GM21381 (cell line): ENCODE data around the gene NEURL3.
A peak's percentile ranks its signal among the peaks of the same experiment; 100 is the strongest.

Source experiments
- ATAC-seq: cut with Tn5 transposase; IDR thresholded peaks from one replicate; pipeline ENCODE4 v1.9.1; 2021; ENCODE audit warnings: mild to moderate bottlenecking, moderate library complexity; ENCODE audit not compliant: unreplicated experiment

The NEURL3 gene

GRCh38 chr2:96528006-96528699 is 23.0 kb upstream of the NEURL3 start:
- no peak for ATAC-seq

- ATAC-seq, result no peak
These were observed 22.3 kb upstream of the NEURL3 start for GRCh38 chr2:96527286-96528005.

GRCh38 chr2:96526615-96527285 is 21.6 kb upstream of the NEURL3 start:
- ATAC-seq, result no peak

GRCh38 chr2:96526101-96526591 is 21.0 kb upstream of the NEURL3 start:
- no peak for ATAC-seq

- ATAC-seq, result no peak
These were observed 20.0 kb upstream of the NEURL3 start for GRCh38 chr2:96525211-96525507.

- ATAC-seq, result no peak
These were observed 19.5 kb upstream of the NEURL3 start for GRCh38 chr2:96524482-96525210.

- ATAC-seq, result no peak
These were observed 18.7 kb upstream of the NEURL3 start for GRCh38 chr2:96523659-96524481.

GRCh38 chr2:96522304-96523203 is 17.4 kb upstream of the NEURL3 start:
- ATAC-seq, result no peak

GRCh38 chr2:96521219-96521618 is 16.1 kb upstream of the NEURL3 start:
- ATAC-seq, result no peak

GRCh38 chr2:96520697-96521096 is 15.5 kb upstream of the NEURL3 start:
- no peak for ATAC-seq

GRCh38 chr2:96520231-96520630 is 15.1 kb upstream of the NEURL3 start:
- no peak for ATAC-seq

GRCh38 chr2:96517079-96517478 is 11.9 kb upstream of the NEURL3 start:
- ATAC-seq, result no peak

GRCh38 chr2:96514521-96514920 is 9.4 kb upstream of the NEURL3 start:
- no peak for ATAC-seq

- no peak for ATAC-seq
These were observed 7.2 kb upstream of the NEURL3 start for GRCh38 chr2:96512341-96512740.

GRCh38 chr2:96511851-96512250 is 6.7 kb upstream of the NEURL3 start:
- ATAC-seq, result no peak

- no peak for ATAC-seq
These were observed 5.9 kb upstream of the NEURL3 start for GRCh38 chr2:96510931-96511595.

GRCh38 chr2:96509847-96510230 is 4.7 kb upstream of the NEURL3 start:
- no peak for ATAC-seq

GRCh38 chr2:96509114-96509846 is 4.1 kb upstream of the NEURL3 start:
- ATAC-seq, result peak; percentile 62
